CD4-positive, alpha-beta T cell treated with Interleukin-15 for 1 hour (primary cell): Measurements from ENCODE around the gene MPND.

ENCODE experiments used
- DNase-seq: peaks from one replicate; pipeline ENCODE4 v3.0.0-alpha.2; 2020

MPND gene

GRCh38 chr19:4409123-4409933 is 66.0 kb downstream of the MPND start:
- DNase-seq: no peak
